ENCODE measurements around the gene PLEKHA7.

The PLEKHA7 gene

GRCh38 chr11:16816358-16817270 is 197.6 kb downstream of the PLEKHA7 start:
- TF ChIP-seq, protein P1, sequence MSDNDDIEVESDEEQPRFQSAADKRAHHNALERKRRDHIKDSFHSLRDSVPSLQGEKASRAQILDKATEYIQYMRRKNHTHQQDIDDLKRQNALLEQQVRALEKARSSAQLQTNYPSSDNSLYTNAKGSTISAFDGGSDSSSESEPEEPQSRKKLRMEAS (IDR thresholded peaks at IDR 0.05; ENCODE audit: low read depth, low read length) = no peak
- no peak for TF ChIP-seq CTCF (IDR thresholded peaks at IDR 0.05; ENCODE audit: low read depth, low read length)
- no peak for TF ChIP-seq POLR2A (IDR thresholded peaks at IDR 0.05; ENCODE audit: extremely low read depth, insufficient read length)
- TF ChIP-seq MYC (IDR thresholded peaks at IDR 0.05; ENCODE audit: low read depth, low read length) = no peak
- no peak overlapping the region for H3K4me3 ChIP-seq (ENCODE audit: low read depth, low read length)
- DNase-seq (ENCODE audit: low read depth) = no peak

- H3K4me3 ChIP-seq (ENCODE audit: low read depth, low read length) = no peak overlapping the region
- peak; percentile 25 for DNase-seq (ENCODE audit: low read depth)
- TF ChIP-seq, protein P1 (IDR thresholded peaks at IDR 0.05; ENCODE audit: low read depth, low read length) = 0 out of 2 replicates have a peak, but pooled peaks have one; percentile 29
- TF ChIP-seq POLR2A (IDR thresholded peaks at IDR 0.05; ENCODE audit: extremely low read depth, insufficient read length) = no peak
- TF ChIP-seq MYC (IDR thresholded peaks at IDR 0.05; ENCODE audit: low read depth, low read length) = peak; percentile 46; the same call in 1 of the 2 replicates
- no peak for TF ChIP-seq CTCF (IDR thresholded peaks at IDR 0.05; ENCODE audit: low read depth, low read length)
Observed at GRCh38 chr11:16815047-16815767, 199.0 kb downstream of the PLEKHA7 start.

GRCh38 chr11:16814410-16815046 is 199.7 kb downstream of the PLEKHA7 start:
- DNase-seq (ENCODE audit: low read depth) = peak; percentile 53
- no peak overlapping the region for H3K4me3 ChIP-seq (ENCODE audit: low read depth, low read length)
- no peak for TF ChIP-seq POLR2A (IDR thresholded peaks at IDR 0.05; ENCODE audit: extremely low read depth, insufficient read length)
- TF ChIP-seq, protein P1 (IDR thresholded peaks at IDR 0.05; ENCODE audit: low read depth, low read length) = no peak
- TF ChIP-seq MYC (IDR thresholded peaks at IDR 0.05; ENCODE audit: low read depth, low read length) = no peak
- no peak for TF ChIP-seq CTCF (IDR thresholded peaks at IDR 0.05; ENCODE audit: low read depth, low read length)

- no peak for DNase-seq (ENCODE audit: low read depth)
- no peak overlapping the region for H3K4me3 ChIP-seq (ENCODE audit: low read depth, low read length)
- TF ChIP-seq CTCF (IDR thresholded peaks at IDR 0.05; ENCODE audit: low read depth, low read length) = no peak
Observed at GRCh38 chr11:16813126-16813525, 201.1 kb downstream of the PLEKHA7 start.

- no peak for DNase-seq (ENCODE audit: low read depth)
- no peak overlapping the region for H3K4me3 ChIP-seq (ENCODE audit: low read depth, low read length)
- no peak for TF ChIP-seq MYC (IDR thresholded peaks at IDR 0.05; ENCODE audit: low read depth, low read length)
Observed at GRCh38 chr11:16812274-16812673, 201.9 kb downstream of the PLEKHA7 start.
